H1 (cell line): ENCODE data around the gene C1orf116. TPM values are rescaled to one million over a fixed set of nuclear protein-coding genes. Genes with fewer than 3 reads are reported as not detected.

Experiments used
- CHD7 ChIP-seq: fragments of 300-600 bp; sonication (generic); IDR thresholded peaks from 2 replicates; pipeline ENCODE4 v1.7.1; 2012; ENCODE audit warnings: low read length, moderate library complexity, mild to moderate bottlenecking, inconsistent platforms; ENCODE audit not compliant: insufficient replicate concordance
- CREB1 ChIP-seq: IDR thresholded peaks from 2 replicates; pipeline ENCODE4 v1.6.1; 2012; ENCODE audit warnings: inconsistent platforms
- EGR1 ChIP-seq: IDR thresholded peaks from 2 replicates; pipeline ENCODE4 v1.6.1; 2011; ENCODE audit warnings: low read depth, low read length, borderline replicate concordance
- GABPA ChIP-seq: IDR thresholded peaks from 2 replicates; pipeline ENCODE4 v1.6.1; 2011; ENCODE audit warnings: mild to moderate bottlenecking, low read length, moderate library complexity, borderline replicate concordance; ENCODE audit not compliant: insufficient read depth
- RAD21 ChIP-seq, 2 experiments: IDR thresholded peaks in 1 of 2; conservative IDR thresholded peaks in 1 of 2; 2 replicates each; pipeline ENCODE4 v1.6.1; 2011; ENCODE audit warnings: low read depth in 2 of 2, low read length in 2 of 2, improper control_type of control experiment in 1 of 2, inconsistent platforms in 1 of 2, mild to moderate bottlenecking in 1 of 2, moderate library complexity in 1 of 2
- SP2 ChIP-seq: IDR thresholded peaks from 2 replicates; pipeline ENCODE4 v1.6.1; 2012; ENCODE audit warnings: mild to moderate bottlenecking, low read length, inconsistent platforms
- polyA plus RNA-seq, 7 experiments: library from polyadenylated mRNA; depleted of rRNA in 3 of 7; stranded (reverse) in 5 of 7; unstranded in 2 of 7; fragments of >200 nt in 5 of 7; fragments of 200-250 nt in 2 of 7; gene quantifications; 1 replicate in 5 of 7; 2 replicates in 1 of 7; 4 replicates in 1 of 7; pipeline versions ENCODE4 v1.2.1 to v1.2.3, GENCODE V29; 2011 to 2013; ENCODE audit warnings: missing spikeins in 2 of 7, mixed read lengths in 2 of 7
- total RNA-seq: library from RNA; stranded (reverse); fragmentation: NEBNext Ultra II Directional; extraction: Animal tissue kit (Norgen Biotek cat#: 25700); gene quantifications from 2 replicates; pipeline ENCODE4 v1.2.1, GENCODE V29; 2021

The C1orf116 gene
- total and polyA plus RNA-seq, 2 of the 8 experiments (the other 6 are each of a cell fraction or from before 2014, with no cell fraction given): 2.2 to 3.9 TPM

- no peak for TF ChIP-seq CHD7
- no peak for TF ChIP-seq SP2
- TF ChIP-seq GABPA: no peak
- no peak for TF ChIP-seq CREB1
- TF ChIP-seq RAD21 (IDR thresholded peaks at IDR 0.05 in 1 of 2, conservative IDR thresholded peaks at IDR 0.05 in 1 of 2; ENCODE audit: low read depth in 2 of 2, low read length in 2 of 2): no peak
- TF ChIP-seq EGR1: no peak
These were observed 57.2 kb downstream of the C1orf116 start (continued) for GRCh38 chr1:206975306-206975705.
